GM18951 (cell line): ENCODE measurements around the gene SYNGAP1.

Source experiments
- POLR2A ChIP-seq: IDR thresholded peaks from 4 replicates; pipeline ENCODE4 v1.6.1; 2011; ENCODE audit warnings: mild to moderate bottlenecking; ENCODE audit not compliant: insufficient read length, insufficient read depth; ENCODE audit errors: extremely low read depth
- in situ Hi-C: fragments of 300-500 bp; cut with MboI; formaldehyde crosslinking; loops from one replicate; pipeline ENCODE4 v1.12.0; 2022; ENCODE audit warnings: low sequenced_read_pairs, mixed read lengths, inconsistent platforms; ENCODE audit not compliant: unreplicated experiment

SYNGAP1 gene

GRCh38 chr6:33410711-33411631 lies 8.9 kb upstream of the SYNGAP1 start, which contains the start of gene PHF1:
TSS of gene PHF1 (plus strand) at chr6:33411014. CDS start at chr6:33412264, 1,250 bp downstream.
- TF ChIP-seq POLR2A: peak; percentile 48
- in situ Hi-C loops: no loop called here

- TF ChIP-seq POLR2A: no peak
- in situ Hi-C loops: no loop called here
These were observed 8.2 kb upstream of the SYNGAP1 start for GRCh38 chr6:33411632-33412005.

GRCh38 chr6:33412140-33413009 lies 7.5 kb upstream of the SYNGAP1 start:
- in situ Hi-C loops: no loop called here
- no peak for TF ChIP-seq POLR2A

DNA sequence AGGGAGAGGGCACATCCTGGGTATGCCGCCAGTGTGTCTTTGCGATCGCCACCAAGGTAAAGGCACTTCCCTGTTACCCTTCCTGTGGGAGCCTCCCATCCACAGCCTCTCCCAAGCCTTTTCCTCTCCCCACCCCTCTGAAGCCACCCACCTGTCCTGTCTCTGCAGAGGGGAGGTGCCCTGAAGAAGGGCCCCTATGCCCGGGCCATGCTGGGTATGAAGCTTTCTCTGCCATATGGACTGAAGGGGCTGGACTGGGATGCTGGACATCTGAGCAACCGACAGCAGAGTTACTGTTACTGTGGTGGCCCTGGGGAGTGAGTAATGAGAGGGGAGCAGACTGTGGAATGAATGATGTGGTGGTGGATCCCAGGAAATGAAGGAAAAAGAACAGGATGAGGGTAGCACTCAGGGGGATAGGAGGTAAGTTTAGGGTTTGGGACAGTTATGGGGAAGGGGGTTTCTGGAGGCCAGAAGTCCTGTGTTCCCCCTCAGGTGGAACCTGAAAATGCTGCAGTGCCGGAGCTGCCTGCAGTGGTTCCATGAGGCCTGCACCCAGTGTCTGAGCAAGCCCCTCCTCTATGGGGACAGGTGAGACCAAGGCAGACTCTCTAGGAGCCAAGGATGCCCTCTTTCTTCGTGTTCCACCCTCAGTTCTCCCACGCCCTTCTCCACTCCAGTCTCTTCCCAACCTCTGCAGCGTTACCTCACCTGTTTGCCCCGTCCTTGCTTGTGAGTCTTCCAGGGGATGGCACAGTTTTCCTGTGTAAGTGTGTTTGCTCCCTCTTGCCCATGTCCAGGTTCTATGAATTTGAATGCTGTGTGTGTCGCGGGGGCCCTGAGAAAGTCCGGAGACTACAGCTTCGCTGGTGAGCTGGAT lies 6.4 kb upstream of the SYNGAP1 start:
- TF ChIP-seq POLR2A: peak; percentile 21
- in situ Hi-C loops: no loop called here

- in situ Hi-C loops: no loop called here
These were observed 5.1 kb upstream of the SYNGAP1 start for GRCh38 chr6:33414592-33415271.

GRCh38 chr6:33415831-33416230 lies 4.0 kb upstream of the SYNGAP1 start:
- no peak for TF ChIP-seq POLR2A
- in situ Hi-C loops: no loop called here

More at GRCh38 chr6:33414592-33415271, 5.1 kb upstream of the SYNGAP1 start:
- no peak for TF ChIP-seq POLR2A

DNA sequence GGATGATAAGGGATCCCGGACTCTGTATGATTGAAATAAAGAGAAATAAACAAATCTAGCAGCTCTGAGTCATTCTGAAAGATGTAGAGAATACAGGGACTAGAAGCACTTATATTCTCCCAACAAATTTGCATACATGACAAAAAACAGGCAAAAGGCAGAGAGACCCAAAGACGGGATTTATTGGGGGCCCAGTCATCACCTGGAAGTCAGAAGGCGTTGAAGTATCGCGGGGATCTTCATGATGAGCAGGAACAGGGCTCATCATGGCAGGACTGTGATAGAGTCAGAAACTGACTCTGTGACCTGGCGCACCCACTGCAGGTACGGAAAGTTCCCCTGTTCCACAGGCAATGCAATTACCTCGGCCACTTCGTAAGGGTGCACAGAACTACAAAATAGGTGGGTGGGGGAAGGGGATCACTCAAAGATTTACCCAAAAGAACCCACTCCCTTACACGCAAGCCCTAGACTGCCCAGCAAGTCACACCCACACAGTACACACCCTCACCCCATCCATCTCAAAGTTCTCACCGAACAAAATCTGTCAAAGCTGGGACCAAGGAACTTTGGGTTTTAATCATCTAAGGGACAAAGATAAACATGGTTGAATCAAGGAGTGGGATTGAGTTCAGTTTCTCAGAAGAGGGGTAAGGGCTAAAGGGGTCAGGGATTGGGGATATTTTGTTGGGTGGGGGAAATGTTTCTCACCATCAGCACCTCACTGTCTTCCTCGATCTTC lies 3.3 kb upstream of the SYNGAP1 start:
- in situ Hi-C loops: no loop called here
- peak; percentile 42 for TF ChIP-seq POLR2A

- in situ Hi-C loops: no loop called here
- no peak for TF ChIP-seq POLR2A
These were observed 2.5 kb upstream of the SYNGAP1 start for GRCh38 chr6:33417128-33417902.

DNA sequence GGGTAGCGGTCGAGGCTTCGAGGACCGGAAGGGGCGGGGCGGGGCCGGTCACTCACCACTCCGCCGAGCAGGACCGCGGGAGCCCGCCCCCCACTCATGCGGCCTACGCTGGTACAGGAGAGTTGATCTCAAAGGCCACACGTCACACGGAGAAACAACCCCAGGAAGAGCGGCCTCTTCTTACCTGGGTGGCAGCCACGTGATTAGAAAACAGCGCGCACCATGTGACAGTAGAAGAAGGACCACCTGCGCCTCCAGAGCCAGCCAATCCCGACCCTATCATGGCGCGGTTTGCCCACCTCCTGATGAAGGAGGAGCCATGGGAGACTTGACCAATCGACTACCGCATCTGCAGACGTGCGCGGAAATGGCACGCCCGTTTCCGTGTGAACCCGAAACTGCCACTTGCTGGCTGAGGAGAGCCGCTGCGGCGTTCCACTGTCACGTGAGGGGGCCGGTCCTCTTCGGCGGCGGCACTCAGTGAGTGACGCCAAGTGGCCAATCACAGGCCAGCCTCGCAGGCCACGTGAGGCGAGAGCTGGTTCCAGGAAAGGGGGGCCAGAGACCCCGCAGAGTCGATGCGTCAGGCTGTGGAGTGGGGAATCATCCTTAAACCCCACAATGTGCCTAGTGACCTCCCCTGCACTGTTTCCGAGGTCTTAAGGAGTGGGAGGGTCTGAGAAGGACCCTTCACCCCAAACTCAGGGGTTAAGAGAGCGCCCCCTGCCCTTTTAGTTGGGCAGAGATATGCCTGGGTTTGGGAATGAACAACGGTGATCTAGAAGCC lies 1.8 kb upstream of the SYNGAP1 start, which contains the start of gene CUTA:
TSS of gene CUTA (minus strand) at position 205 of the 787 bp plus-strand sequence. CDS start at position 98, 107 bp downstream.
- TF ChIP-seq POLR2A: peak; percentile 64
- in situ Hi-C loops: no loop called here

DNA sequence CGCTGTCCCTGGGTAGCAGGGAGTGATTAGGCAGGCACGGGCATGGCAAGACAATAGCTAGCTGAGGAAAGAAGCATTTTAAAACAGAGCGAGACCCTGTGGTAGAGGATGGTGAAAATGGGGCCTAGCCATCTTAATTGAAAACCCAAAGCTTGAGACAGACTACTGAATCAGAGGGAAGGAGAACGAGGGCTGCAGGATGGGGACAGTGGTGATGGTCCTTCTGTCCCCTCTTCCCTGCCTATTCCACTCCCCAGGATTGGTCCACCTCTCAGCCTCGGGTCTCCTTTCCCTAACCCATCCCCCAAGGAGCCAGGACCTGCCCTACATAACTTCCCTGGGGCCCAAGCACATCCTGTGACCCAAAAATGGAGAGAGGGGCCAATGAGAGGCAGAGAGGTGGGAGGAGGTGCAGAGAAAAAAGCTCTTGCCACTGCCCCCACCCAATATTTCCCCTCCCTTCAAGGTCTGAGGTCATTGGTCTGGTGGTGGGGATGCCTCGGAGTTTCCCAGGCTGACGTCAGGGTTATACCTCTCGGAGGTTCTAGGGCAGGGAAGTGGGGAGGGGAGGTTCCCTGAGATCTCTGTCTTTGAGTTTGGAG lies 1.1 kb upstream of the SYNGAP1 start:
- TF ChIP-seq POLR2A: no peak
- in situ Hi-C loops: no loop called here
